Measurements from ENCODE around the gene CABLES2.

DNA sequence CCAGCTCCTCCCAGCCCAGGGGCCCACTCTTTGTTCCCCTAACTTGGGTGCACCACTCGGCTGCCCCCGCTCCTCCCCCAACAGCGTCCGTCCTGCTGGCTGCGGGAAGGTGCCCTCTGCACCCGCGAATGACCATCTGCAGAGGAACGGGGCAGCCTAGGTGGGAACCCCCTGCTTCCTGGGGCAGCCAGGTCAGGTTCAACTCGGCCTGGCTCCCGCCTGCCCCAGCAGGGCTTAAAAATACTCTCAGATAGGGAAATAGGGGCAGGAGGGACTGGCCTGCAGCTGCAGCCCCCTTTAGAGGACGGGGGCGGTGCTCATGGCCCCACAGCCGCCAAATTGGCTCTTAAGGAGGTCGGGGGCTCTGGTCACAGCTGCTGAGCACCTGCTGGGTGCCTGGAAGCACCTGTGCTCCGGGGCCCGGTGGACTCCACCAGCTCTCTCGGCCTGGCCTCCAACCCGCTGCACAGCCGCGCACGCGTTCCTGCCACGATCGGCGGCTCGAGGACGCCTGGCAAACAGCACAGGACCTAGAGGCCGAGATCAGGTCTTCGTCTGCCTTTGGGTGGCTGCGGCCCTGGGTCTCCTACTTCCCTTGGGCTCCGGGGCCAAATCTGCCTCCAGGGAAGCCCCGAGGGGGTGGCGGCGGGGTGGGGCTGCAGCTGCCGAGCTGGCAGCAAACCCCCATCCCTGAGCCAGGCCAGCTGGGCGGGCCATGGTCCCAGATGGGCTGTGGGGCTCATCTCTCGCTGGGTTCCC lies 39.3 kb downstream of the CABLES2 start:
- TF ChIP-seq, protein P1, sequence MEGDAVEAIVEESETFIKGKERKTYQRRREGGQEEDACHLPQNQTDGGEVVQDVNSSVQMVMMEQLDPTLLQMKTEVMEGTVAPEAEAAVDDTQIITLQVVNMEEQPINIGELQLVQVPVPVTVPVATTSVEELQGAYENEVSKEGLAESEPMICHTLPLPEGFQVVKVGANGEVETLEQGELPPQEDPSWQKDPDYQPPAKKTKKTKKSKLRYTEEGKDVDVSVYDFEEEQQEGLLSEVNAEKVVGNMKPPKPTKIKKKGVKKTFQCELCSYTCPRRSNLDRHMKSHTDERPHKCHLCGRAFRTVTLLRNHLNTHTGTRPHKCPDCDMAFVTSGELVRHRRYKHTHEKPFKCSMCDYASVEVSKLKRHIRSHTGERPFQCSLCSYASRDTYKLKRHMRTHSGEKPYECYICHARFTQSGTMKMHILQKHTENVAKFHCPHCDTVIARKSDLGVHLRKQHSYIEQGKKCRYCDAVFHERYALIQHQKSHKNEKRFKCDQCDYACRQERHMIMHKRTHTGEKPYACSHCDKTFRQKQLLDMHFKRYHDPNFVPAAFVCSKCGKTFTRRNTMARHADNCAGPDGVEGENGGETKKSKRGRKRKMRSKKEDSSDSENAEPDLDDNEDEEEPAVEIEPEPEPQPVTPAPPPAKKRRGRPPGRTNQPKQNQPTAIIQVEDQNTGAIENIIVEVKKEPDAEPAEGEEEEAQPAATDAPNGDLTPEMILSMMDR (IDR thresholded peaks at IDR 0.05): no peak
- TF ChIP-seq POLR2A (IDR thresholded peaks at IDR 0.05) (no peak), EP300 (IDR thresholded peaks at IDR 0.05) (no peak)
